ENCODE results near the gene TBC1D17. TPM values are rescaled to one million over a fixed set of nuclear protein-coding genes. Genes with fewer than 3 reads are reported as not detected.

Gene TBC1D17
- total RNA-seq, 1 experiment from 2014 or later = 62.3 TPM

DNA sequence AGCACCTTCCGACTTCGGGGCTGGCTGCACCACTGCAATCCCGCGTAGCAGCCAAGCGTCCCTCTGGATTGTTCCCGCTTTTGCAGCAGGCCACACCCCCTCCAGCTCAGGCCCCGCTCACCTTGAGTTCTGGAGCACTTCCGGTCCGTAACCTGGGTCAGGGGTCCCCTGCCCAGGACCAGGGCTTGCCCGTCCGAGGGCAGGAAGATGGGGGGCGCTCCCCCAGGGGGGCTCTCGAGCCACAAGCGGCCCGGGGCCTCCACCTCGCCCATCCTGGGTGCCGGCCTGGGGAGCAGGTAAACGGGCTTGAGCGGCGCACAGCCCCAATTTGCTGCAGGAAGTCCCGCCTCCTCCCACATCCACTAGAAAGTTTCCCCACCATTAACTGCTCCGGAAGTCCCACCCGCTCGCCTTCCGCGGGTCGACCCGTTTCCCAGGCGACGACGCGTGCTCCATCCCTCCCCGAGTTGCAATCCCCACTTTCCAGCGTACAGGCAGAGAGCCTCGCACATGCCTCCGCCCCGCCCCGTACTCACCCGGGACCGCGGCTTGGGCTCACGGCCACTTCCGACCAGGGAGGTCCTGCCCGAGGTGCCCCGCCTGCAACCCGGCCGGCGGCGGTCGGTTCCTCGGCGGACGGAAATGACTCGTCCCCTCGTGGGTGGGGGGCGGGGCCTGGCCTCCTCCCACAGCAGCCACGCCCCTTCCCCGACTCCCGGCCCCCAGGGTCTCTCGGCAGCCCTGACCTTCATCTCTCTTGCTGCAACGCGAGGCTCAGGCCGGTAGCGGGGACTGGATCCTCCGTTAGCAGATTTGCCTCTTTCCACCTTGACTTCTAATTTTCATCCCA lies 10.3 kb upstream of the TBC1D17 start, which contains the start of gene PNKP:
Gene PNKP (minus strand): TSS at position 644 of the 850 bp plus-strand sequence. CDS start 372 bp downstream, at position 272.
- H3K27ac ChIP-seq = peak within 1 kb of the TSS; percentile 75
- H3K36me3 ChIP-seq (ENCODE audit: low read depth) = peaks cover 13% of the 10 kb centered on the region
- peak within 1 kb of the TSS; percentile 93 for H3K4me2 ChIP-seq
- ChIA-PET CTCF (interaction anchor here (0.6 kb wide), 1 partner anchor 189 kb away, joined by 10 read pairs; no protein-coding TSS in a partner anchor), POLR2A (ENCODE audit: unreplicated experiment) (interaction anchor here (0.5 to 1.0 kb wide), 3 partner anchors 18 to 135 kb away, joined by 3 read pairs; partner anchors contain the start of gene AP2A1)
- peaks cover 40% of the 10 kb centered on the region for H4K20me1 ChIP-seq (ENCODE audit: insufficient read depth)
- H3K9me2 ChIP-seq (ENCODE audit: insufficient read depth) = no peaks in the 10 kb centered on the region
- H3K9me3 ChIP-seq (ENCODE audit: insufficient read depth, low read depth) = no peaks in the 10 kb centered on the region
- no peak for TF ChIP-seq EZH2 (IDR thresholded peaks at IDR 0.05; ENCODE audit: low read depth)
- TF ChIP-seq CTCF (conservative IDR thresholded peaks at IDR 0.05) = no peak
- peaks cover 66% of the 10 kb centered on the region for H3F3A ChIP-seq (ENCODE audit: insufficient read depth, low read depth)
- peak within 1 kb of the TSS; percentile 81 for H2AFZ ChIP-seq
- peaks cover 36% of the 10 kb centered on the region for H3K4me1 ChIP-seq (replicated peaks; ENCODE audit: insufficient read depth)
- H3K27me3 ChIP-seq (ENCODE audit: insufficient read depth, low read depth) = no peaks in the 10 kb centered on the region
- intact Hi-C loops (cut with micrococcal nuclease; ENCODE audit: unreplicated experiment) = loop anchor here (5.0 kb wide), 1 partner anchor 50 kb away; the partner anchor contains the start of gene MED25
- H3K4me3 ChIP-seq = peak within 1 kb of the TSS; percentile 92
- peaks cover 44% of the 10 kb centered on the region for H3K79me2 ChIP-seq (ENCODE audit: low read depth)
- peak; percentile 84 to 93 for DNase-seq
- BruUV-seq (replicated peaks) = no TSS peak

DNA sequence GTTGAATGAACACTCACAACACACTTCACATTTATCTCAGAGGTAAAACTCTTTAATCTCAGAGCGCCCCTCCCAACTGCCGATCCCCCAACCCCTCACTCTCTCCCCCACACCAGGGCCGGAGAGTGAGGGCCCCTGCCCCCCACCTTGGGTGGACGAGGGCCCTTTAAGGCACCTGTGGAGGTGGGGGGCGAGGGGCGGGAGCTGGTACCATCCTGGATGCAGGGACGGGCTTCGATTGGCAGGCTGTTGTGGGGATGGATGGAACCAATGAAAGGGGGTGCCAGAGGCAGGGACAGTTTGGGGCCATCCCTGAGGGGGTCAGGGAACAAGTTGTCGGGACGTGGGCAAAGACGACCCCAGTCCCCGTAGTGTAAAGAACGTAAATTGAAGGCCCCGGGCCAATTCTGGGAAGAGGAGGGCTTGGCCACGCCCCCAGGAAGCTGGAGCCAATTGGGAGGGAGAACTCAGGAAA lies 8.5 kb upstream of the TBC1D17 start:
- no TSS peak for BruUV-seq (replicated peaks)
- TF ChIP-seq CTCF (conservative IDR thresholded peaks at IDR 0.05) = no peak
- no peak for TF ChIP-seq EZH2 (IDR thresholded peaks at IDR 0.05; ENCODE audit: low read depth)
- H3K79me2 ChIP-seq (ENCODE audit: low read depth) = peaks cover 42% of the 10 kb centered on the region
- intact Hi-C loops (cut with micrococcal nuclease; ENCODE audit: unreplicated experiment) = loop anchor here (1.0 to 5.0 kb wide), 2 partner anchors 8 to 52 kb away; partner anchors contain the start of genes AKT1S1, MED25 and TBC1D17
- H3F3A ChIP-seq (ENCODE audit: insufficient read depth, low read depth) = peaks cover 63% of the 10 kb centered on the region
- H3K9me2 ChIP-seq (ENCODE audit: insufficient read depth) = no peaks in the 10 kb centered on the region
- peaks cover 32% of the 10 kb centered on the region for H4K20me1 ChIP-seq (ENCODE audit: insufficient read depth)
- no peak overlapping the region for H2AFZ ChIP-seq
- H3K27ac ChIP-seq = no peak overlapping the region
- H3K9me3 ChIP-seq (ENCODE audit: insufficient read depth, low read depth) = no peaks in the 10 kb centered on the region
- CTCF ChIA-PET = interaction anchor here (1.0 kb wide), 1 partner anchor 118 kb away, joined by 11 read pairs; no protein-coding TSS in a partner anchor
- no peak for DNase-seq
- POLR2A ChIA-PET (ENCODE audit: unreplicated experiment) = interaction anchor here (0.5 to 1.2 kb wide), 14 partner anchors 19 to 1382 kb away, joined by 3 to 20 read pairs (median 5); partner anchors contain the start of genes ALDH16A1, AP2A1, PTOV1 and RRAS
- peak overlapping the region; percentile 93 for H3K4me2 ChIP-seq
- H3K4me3 ChIP-seq = peak overlapping the region; percentile 45; the same call in 1 of the 2 replicates
- H3K36me3 ChIP-seq (ENCODE audit: low read depth) = peaks cover 10% of the 10 kb centered on the region
- no peaks in the 10 kb centered on the region for H3K27me3 ChIP-seq (ENCODE audit: insufficient read depth, low read depth)
- H3K4me1 ChIP-seq (replicated peaks; ENCODE audit: insufficient read depth) = peaks cover 36% of the 10 kb centered on the region
